ENCODE data around the gene GP9.

DNA sequence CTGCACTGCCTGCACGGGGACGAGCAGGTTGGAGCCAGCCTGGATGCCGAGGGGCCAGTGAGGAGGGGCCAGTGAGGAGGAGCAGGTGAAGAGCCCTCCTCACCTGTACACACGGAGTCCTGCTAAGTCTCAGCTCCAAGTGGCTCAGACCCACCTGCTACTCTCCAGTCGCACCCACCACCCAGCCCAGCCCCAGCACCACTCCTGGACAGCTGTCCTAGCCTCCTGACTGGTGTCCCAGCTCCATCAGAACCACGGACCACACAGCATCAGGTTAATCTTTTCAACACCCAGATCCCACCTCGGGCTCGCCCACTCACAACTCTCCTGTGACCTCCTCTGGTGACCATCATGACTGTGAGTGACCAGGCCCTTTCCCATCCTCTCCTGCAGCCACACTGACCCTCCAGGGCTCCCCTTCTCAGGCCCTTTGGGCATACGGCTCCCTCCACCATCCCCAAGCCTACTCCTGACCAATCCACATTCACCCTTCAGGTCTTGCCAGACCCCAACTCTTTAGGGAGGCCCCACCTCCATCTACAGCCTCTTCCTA lies 45.7 kb upstream of the GP9 start:
- TF ChIP-seq, protein P1, sequence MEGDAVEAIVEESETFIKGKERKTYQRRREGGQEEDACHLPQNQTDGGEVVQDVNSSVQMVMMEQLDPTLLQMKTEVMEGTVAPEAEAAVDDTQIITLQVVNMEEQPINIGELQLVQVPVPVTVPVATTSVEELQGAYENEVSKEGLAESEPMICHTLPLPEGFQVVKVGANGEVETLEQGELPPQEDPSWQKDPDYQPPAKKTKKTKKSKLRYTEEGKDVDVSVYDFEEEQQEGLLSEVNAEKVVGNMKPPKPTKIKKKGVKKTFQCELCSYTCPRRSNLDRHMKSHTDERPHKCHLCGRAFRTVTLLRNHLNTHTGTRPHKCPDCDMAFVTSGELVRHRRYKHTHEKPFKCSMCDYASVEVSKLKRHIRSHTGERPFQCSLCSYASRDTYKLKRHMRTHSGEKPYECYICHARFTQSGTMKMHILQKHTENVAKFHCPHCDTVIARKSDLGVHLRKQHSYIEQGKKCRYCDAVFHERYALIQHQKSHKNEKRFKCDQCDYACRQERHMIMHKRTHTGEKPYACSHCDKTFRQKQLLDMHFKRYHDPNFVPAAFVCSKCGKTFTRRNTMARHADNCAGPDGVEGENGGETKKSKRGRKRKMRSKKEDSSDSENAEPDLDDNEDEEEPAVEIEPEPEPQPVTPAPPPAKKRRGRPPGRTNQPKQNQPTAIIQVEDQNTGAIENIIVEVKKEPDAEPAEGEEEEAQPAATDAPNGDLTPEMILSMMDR (IDR thresholded peaks at IDR 0.05) = no peak
- no peak for TF ChIP-seq POLR2A (IDR thresholded peaks at IDR 0.05)

Measured in heart left ventricle (tissue), 13 donors.